RWPE1 (cell line): Measurements from ENCODE around the gene ATMIN.

Experiments used
- CTCF ChIA-PET: fragments of 350-600 bp; sonication (Branson Sonifier 250); formaldehyde crosslinking; extraction: SDS; loops from one replicate; lab custom pipeline; 2021; lab: Yijun Ruan, JAX
- POLR2A ChIA-PET: fragments of 400-600 bp; formaldehyde crosslinking; extraction: SDS; loops from one replicate; lab custom pipeline; 2020; ENCODE audit warnings: antibody characterized with exemption; ENCODE audit not compliant: low non-redundant PET; lab: Yijun Ruan, JAX
- DNase-seq: peaks from one replicate; pipeline ENCODE4 v3.0.0; 2012; ENCODE audit warnings: low spot score
- H3K27ac ChIP-seq: fragments of 450-650 bp; 2 replicates; pipeline ENCODE4 v1.5.1; 2017
- TF ChIP-seq, protein P1 (sequence below): fragments of 450-650 bp; conservative IDR thresholded peaks from 2 replicates; pipeline ENCODE4 v1.5.1; 2017; ENCODE audit warnings: low read depth, mild to moderate bottlenecking

Gene ATMIN

DNA sequence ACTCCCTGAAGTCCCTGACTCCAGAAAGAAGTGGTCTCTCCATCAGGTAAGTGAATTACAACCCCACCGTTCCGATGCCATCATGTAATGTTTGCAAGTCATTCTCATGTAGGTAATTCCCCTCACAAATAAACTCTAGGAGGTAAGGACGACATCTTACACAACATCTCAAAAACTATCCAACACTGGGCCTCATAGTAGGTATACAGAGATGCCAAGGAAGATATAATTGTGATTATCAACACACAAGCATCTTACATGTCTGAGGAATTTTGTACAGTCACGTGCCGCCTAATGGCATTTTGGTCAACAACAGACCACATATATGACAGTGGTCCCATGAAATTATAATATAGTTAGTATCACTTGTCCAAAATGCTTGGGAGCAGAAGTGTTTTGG is 53.2 kb downstream of the ATMIN start:
- no peak overlapping the region for H3K27ac ChIP-seq
- TF ChIP-seq, protein P1, sequence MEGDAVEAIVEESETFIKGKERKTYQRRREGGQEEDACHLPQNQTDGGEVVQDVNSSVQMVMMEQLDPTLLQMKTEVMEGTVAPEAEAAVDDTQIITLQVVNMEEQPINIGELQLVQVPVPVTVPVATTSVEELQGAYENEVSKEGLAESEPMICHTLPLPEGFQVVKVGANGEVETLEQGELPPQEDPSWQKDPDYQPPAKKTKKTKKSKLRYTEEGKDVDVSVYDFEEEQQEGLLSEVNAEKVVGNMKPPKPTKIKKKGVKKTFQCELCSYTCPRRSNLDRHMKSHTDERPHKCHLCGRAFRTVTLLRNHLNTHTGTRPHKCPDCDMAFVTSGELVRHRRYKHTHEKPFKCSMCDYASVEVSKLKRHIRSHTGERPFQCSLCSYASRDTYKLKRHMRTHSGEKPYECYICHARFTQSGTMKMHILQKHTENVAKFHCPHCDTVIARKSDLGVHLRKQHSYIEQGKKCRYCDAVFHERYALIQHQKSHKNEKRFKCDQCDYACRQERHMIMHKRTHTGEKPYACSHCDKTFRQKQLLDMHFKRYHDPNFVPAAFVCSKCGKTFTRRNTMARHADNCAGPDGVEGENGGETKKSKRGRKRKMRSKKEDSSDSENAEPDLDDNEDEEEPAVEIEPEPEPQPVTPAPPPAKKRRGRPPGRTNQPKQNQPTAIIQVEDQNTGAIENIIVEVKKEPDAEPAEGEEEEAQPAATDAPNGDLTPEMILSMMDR: no peak
- no peak for DNase-seq
- ChIA-PET CTCF (no interaction called here), POLR2A (no interaction called here)

DNA sequence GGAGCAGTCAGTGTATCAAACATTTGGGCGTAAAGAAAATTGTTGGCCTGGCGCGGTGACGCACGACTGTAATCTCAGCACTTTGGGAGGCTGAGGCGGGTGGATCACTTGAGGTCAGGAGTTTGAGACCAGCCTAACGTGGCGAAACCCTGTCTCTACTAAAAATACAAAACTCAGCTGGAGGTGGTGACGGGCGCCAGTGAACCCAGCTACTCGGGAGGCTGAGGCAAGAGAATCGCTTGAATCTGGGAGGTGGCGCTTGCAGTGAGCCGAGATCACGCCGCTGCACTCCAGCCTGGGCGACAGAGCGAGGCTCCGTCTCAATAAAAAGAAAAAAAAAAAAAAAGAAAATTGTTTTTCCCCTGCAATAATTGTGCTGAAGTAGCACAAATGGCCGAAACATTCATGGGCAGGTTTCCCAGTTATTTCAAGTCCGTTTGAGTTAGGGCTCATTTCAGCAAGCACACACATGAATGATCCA is 59.2 kb downstream of the ATMIN start:
- DNase-seq: no peak
- peak overlapping the region; percentile 81 for H3K27ac ChIP-seq
- TF ChIP-seq, protein P1: no peak
- POLR2A ChIA-PET: no interaction called here
- CTCF ChIA-PET: interaction anchor here (0.6 kb wide), 1 partner anchor 166 kb away, joined by 3 read pairs; no protein-coding TSS in a partner anchor

DNA sequence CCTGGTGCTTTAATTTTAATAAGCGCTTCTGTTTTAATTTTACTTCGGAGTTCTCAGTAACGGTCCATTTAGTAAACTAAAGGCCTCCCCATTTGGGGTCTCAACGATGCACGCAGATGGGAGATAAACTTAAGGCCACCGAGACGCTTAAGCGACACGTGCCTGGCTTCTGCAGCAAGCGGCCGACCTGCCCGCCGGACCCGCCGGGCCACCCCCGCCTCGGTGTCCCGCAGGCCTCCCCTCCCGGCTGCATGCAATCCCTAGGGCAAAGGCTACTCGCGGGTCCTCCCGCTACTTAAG is 60.0 kb downstream of the ATMIN start:
- no peak for DNase-seq
- TF ChIP-seq, protein P1: no peak
- peak overlapping the region; percentile 81 for H3K27ac ChIP-seq
- CTCF ChIA-PET: no interaction called here
- POLR2A ChIA-PET: no interaction called here

DNA sequence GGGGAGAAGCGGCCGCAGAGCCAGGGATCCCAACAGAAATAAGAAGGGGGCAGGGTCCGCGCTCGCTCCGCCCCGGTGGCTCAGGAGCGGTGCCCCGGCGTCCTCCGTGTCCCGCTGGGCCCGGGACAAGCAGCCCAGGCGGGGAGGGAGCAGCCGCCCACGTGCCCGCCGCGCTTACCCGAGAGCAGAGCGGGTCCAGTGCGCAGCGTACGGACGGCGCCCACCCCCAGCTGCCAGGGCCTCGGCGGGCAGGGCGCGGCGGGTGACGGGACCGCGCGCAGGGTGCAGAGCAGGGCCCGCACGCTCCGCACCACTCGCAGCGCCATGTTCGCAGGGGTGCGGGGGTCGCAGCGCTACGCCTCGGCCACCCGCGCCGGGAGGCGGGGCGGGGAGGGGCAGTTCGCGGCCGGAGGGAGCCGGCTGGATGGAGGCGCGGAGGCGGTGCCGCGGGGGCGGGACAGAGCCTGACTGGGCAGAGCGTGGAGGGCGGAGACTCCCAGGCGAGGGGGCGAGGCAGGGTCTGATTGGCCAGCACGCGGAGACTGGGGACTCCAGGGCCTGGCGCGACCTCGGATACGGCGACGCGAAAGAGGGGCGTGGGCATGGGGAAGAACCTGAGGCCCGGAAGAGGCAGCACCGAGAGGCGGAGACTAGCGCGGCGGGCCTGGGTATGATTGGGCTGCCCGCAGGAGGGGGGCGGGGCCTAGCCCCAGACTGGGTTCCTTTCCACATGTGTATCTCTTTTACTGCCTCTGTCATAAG is 60.5 kb downstream of the ATMIN start, which contains the start of gene GCSH:
TSS of gene GCSH (minus strand) at position 443 of the 762 bp plus-strand sequence. CDS start at position 326, 117 bp downstream.
- ChIA-PET POLR2A (no interaction called here), CTCF (no interaction called here)

DNA sequence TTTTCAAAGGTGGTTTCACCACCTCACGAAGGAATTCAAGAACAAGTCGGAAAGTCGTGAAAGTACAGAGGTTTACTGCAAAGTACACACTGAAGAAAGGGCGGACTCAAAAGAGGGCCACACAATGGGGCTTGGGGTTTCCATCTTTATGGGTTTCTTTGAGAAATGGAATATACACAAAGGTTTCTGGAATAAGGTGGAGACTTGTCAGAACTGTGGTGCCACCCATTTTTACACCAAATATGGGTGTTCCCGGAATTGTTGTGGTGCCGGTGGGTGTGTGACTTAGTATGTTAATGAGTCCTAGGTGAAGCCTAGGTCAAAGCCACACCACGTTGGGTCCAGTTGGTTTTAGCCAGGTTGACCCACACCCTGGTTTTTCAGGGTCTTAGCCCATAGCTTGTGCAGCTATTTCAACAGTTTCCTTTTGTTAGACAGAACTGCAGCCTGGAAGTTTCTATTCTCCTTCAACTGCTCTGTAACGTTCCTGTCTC is 61.1 kb downstream of the ATMIN start:
- POLR2A ChIA-PET: no interaction called here
- DNase-seq: no peak
- CTCF ChIA-PET: no interaction called here
- TF ChIP-seq, protein P1: no peak
- H3K27ac ChIP-seq: peak overlapping the region; percentile 81

More for the DNA sequence above, 60.5 kb downstream of the ATMIN start, which contains the start of gene GCSH:
- TF ChIP-seq, protein P1: no peak
- DNase-seq: peak; percentile 97
- peak within 1 kb of the TSS; percentile 81 for H3K27ac ChIP-seq
